ENCODE results near the gene DESI1. TPM values are rescaled to one million over a fixed set of nuclear protein-coding genes. Genes with fewer than 3 reads are reported as not detected.

Gene DESI1
- total and polyA plus RNA-seq, 2 donors (not counting 1 experiment from before 2014, with no cell fraction given), result 17.3 to 26.3 TPM

GRCh38 chr22:41584881-41585280 is 36.0 kb downstream of the DESI1 start:
- no peaks in the 10 kb centered on the region for H3K9me3 Mint-ChIP-seq (ENCODE audit: insufficient read depth)
- Histone ChIP-seq H4K20me1 (ENCODE audit: control insufficient read depth, insufficient read depth, low read length, poor library complexity, severe bottlenecking) (no peaks in the 10 kb centered on the region), H3K36me3 (replicated peaks in 1 of 2; ENCODE audit: control extremely low read depth in 1 of 2, control insufficient read depth in 1 of 2, extremely low read depth in 1 of 2, insufficient read depth in 2 of 2, low read length in 1 of 2) (peaks cover 0 to 9% of the 10 kb centered on the region in 2 experiments), H2AFZ (ENCODE audit: insufficient read depth, low read depth, low read length, poor library complexity, severe bottlenecking) (no peak overlapping the region), H3K4me3 (ENCODE audit: control extremely low read depth in 1 of 5, extremely low read depth in 1 of 5, insufficient read depth in 1 of 5, low read depth in 2 of 5, low read length in 4 of 5) (no peak overlapping the region), H3K27ac (ENCODE audit: low read length in 2 of 2) (no peak overlapping the region), H3K4me1 (ENCODE audit: control insufficient read depth in 2 of 2, insufficient read depth in 2 of 2, low read length in 2 of 2) (peaks cover 6 to 12% of the 10 kb centered on the region in 2 donors), H3K9me3 (ENCODE audit: control extremely low read depth in 1 of 3, control insufficient read depth in 2 of 3, insufficient read depth in 1 of 3, low read length in 2 of 3) (no peaks in the 10 kb centered on the region), H3K27me3 (replicated peaks in 1 of 4; ENCODE audit: control extremely low read depth in 1 of 4, control insufficient read depth in 3 of 4, insufficient read depth in 4 of 4, low read length in 3 of 4) (no peaks in the 10 kb centered on the region), H3K4me2 (replicated peaks; ENCODE audit: low read depth, low read length, poor library complexity, severe bottlenecking) (no peak overlapping the region), H3K79me2 (ENCODE audit: control insufficient read depth, insufficient read depth, low read length) (peaks cover 3% of the 10 kb centered on the region), H3K9ac (ENCODE audit: low read length) (no peak overlapping the region)
- H3K27me3 Mint-ChIP-seq, result no peaks in the 10 kb centered on the region
- ChIA-PET CTCF (no interaction called here), POLR2A (no interaction called here)
- whole genome bisulfite sequencing (ENCODE audit: insufficient coverage), result 87% methylated on average over 6 of the region's 6 CpGs
- DNase-seq, result no peak
- no peak overlapping the region for H3K4me3 Mint-ChIP-seq
- H3K27ac Mint-ChIP-seq, result no peak overlapping the region
- peaks cover 10% of the 10 kb centered on the region for H3K4me1 Mint-ChIP-seq
- intact Hi-C loops (cut with micrococcal nuclease), result no loop called here
- ATAC-seq (ENCODE audit: low read depth), result no peak
- TF ChIP-seq CTCF (IDR thresholded peaks at IDR 0.05) (no peak), EZH2 (IDR thresholded peaks at IDR 0.05; ENCODE audit: borderline replicate concordance, insufficient read depth, low read depth, low read length, poor library complexity, severe bottlenecking) (no peak)

- intact Hi-C loops (cut with micrococcal nuclease), result no loop called here
- no peak overlapping the region for H3K4me3 Mint-ChIP-seq
- Histone ChIP-seq H3K9ac (ENCODE audit: low read length) (no peak overlapping the region), H4K20me1 (ENCODE audit: control insufficient read depth, insufficient read depth, low read length, poor library complexity, severe bottlenecking) (no peaks in the 10 kb centered on the region), H3K4me2 (replicated peaks; ENCODE audit: low read depth, low read length, poor library complexity, severe bottlenecking) (no peak overlapping the region), H3K27me3 (replicated peaks in 1 of 4; ENCODE audit: control extremely low read depth in 1 of 4, control insufficient read depth in 3 of 4, insufficient read depth in 4 of 4, low read length in 3 of 4) (no peaks in the 10 kb centered on the region), H3K4me3 (ENCODE audit: control extremely low read depth in 1 of 5, extremely low read depth in 1 of 5, insufficient read depth in 1 of 5, low read depth in 2 of 5, low read length in 4 of 5) (no peak overlapping the region), H3K79me2 (ENCODE audit: control insufficient read depth, insufficient read depth, low read length) (no peaks in the 10 kb centered on the region), H3K9me3 (ENCODE audit: control extremely low read depth in 1 of 3, control insufficient read depth in 2 of 3, insufficient read depth in 1 of 3, low read length in 2 of 3) (no peaks in the 10 kb centered on the region), H3K27ac (ENCODE audit: low read length in 2 of 2) (no peak overlapping the region), H3K4me1 (ENCODE audit: control insufficient read depth in 2 of 2, insufficient read depth in 2 of 2, low read length in 2 of 2) (no peaks in the 10 kb centered on the region), H2AFZ (ENCODE audit: insufficient read depth, low read depth, low read length, poor library complexity, severe bottlenecking) (no peak overlapping the region), H3K36me3 (replicated peaks in 1 of 2; ENCODE audit: control extremely low read depth in 1 of 2, control insufficient read depth in 1 of 2, extremely low read depth in 1 of 2, insufficient read depth in 2 of 2, low read length in 1 of 2) (peaks cover 0 to 12% of the 10 kb centered on the region in 2 experiments)
- no peaks in the 10 kb centered on the region for H3K9me3 Mint-ChIP-seq (ENCODE audit: insufficient read depth)
- ChIA-PET POLR2A (no interaction called here), CTCF (interaction anchor here (1.3 kb wide), 1 partner anchor 180 kb away, joined by 3 read pairs; no protein-coding TSS in a partner anchor)
- DNase-seq, result no peak
- ATAC-seq (ENCODE audit: low read depth), result no peak
- 96% methylated on average over 8 of the region's 8 CpGs for WGBS (ENCODE audit: insufficient coverage)
- no peak overlapping the region for H3K27ac Mint-ChIP-seq
- no peaks in the 10 kb centered on the region for H3K4me1 Mint-ChIP-seq
- H3K27me3 Mint-ChIP-seq, result no peaks in the 10 kb centered on the region
- TF ChIP-seq CTCF (IDR thresholded peaks at IDR 0.05), result no peak
- no peak for TF ChIP-seq EZH2 (IDR thresholded peaks at IDR 0.05; ENCODE audit: borderline replicate concordance, insufficient read depth, low read depth, low read length, poor library complexity, severe bottlenecking)
Observed at GRCh38 chr22:41582694-41583093, 38.1 kb downstream of the DESI1 start.

Data from B cell (primary cell).